Measurements from ENCODE around the gene HLA-G.

Gene HLA-G

DNA sequence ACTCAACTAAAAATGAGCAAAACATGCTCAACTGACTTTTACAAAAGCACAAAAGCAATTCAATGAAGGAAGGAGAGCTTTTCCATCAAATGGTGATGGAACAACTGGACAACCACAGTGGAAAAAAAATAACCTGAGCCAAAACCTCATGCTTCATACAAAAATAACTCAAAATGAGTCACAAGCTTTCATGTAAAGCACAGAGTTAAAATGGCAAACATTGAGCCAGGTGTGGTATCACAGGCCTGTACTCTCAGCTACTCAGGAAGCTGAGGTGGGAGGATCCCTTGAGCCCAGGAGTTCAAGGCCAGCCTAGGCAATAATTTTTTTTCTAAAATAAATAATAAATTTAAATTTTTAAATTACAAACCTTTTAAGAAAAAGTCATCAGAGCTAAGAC lies 18.4 kb upstream of the HLA-G start:
- TF ChIP-seq SIN3A (IDR thresholded peaks at IDR 0.05; ENCODE audit: borderline replicate concordance, insufficient read depth, low read length) (no peak), POLR2AphosphoS5 (IDR thresholded peaks at IDR 0.05; ENCODE audit: low read depth, low read length) (no peak), FOXP2 (optimal IDR thresholded peaks at IDR 0.05; ENCODE audit: borderline replicate concordance, extremely low read depth, extremely low read length, insufficient read depth) (no peak), TAF1 (IDR thresholded peaks at IDR 0.05; ENCODE audit: borderline replicate concordance, insufficient read depth, low read length) (no peak)
- TF ChIP-seq, protein P1, sequence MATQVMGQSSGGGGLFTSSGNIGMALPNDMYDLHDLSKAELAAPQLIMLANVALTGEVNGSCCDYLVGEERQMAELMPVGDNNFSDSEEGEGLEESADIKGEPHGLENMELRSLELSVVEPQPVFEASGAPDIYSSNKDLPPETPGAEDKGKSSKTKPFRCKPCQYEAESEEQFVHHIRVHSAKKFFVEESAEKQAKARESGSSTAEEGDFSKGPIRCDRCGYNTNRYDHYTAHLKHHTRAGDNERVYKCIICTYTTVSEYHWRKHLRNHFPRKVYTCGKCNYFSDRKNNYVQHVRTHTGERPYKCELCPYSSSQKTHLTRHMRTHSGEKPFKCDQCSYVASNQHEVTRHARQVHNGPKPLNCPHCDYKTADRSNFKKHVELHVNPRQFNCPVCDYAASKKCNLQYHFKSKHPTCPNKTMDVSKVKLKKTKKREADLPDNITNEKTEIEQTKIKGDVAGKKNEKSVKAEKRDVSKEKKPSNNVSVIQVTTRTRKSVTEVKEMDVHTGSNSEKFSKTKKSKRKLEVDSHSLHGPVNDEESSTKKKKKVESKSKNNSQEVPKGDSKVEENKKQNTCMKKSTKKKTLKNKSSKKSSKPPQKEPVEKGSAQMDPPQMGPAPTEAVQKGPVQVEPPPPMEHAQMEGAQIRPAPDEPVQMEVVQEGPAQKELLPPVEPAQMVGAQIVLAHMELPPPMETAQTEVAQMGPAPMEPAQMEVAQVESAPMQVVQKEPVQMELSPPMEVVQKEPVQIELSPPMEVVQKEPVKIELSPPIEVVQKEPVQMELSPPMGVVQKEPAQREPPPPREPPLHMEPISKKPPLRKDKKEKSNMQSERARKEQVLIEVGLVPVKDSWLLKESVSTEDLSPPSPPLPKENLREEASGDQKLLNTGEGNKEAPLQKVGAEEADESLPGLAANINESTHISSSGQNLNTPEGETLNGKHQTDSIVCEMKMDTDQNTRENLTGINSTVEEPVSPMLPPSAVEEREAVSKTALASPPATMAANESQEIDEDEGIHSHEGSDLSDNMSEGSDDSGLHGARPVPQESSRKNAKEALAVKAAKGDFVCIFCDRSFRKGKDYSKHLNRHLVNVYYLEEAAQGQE (IDR thresholded peaks at IDR 0.05; ENCODE audit: insufficient read depth in 1 of 2, low read depth in 2 of 2, low read length in 2 of 2) = no peak

DNA sequence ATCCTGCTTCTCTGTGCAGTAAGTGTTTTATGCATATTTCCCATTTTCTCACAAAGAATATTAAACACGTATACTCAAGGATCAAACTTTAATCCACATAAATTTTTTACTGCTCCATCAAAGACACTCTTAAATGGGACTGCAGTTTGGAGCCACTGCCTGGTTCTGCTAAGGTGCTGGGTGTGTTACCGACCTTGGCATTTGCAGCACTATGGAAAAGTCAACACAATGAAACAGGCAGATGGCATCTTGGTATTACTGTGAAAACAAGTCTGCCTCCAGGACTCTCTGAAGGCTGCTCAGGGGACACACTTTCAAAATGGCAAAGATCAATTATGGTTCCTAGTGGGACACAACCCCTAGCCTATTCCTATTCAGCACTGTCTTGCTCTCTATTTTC lies 17.3 kb upstream of the HLA-G start:
- TF ChIP-seq FOXP2 (optimal IDR thresholded peaks at IDR 0.05; ENCODE audit: borderline replicate concordance, extremely low read depth, extremely low read length, insufficient read depth) (no peak), TAF1 (IDR thresholded peaks at IDR 0.05; ENCODE audit: borderline replicate concordance, insufficient read depth, low read length) (no peak)

DNA sequence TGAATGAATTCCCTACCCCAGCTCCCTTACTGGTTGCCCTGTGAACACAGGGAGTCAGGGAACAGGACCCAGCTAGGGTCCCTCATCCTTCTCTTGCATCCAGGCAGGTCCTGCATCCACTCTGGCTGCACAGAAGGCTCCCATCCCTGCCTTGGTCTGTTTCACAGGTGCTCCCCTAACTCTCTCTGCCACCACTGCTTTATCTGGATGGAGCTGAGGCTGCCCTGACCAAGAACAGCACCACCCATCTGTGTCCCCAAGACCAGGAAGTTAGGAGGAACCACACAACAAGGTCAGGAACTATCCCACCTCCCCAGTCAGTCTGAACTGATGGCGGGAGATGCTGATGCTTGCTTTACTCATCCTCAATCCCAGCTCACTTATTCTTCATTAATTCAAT lies 16.2 kb upstream of the HLA-G start:
- TF ChIP-seq FOXP2 (optimal IDR thresholded peaks at IDR 0.05; ENCODE audit: borderline replicate concordance, extremely low read depth, extremely low read length, insufficient read depth) (no peak), SIN3A (IDR thresholded peaks at IDR 0.05; ENCODE audit: borderline replicate concordance, insufficient read depth, low read length) (no peak), TAF1 (IDR thresholded peaks at IDR 0.05; ENCODE audit: borderline replicate concordance, insufficient read depth, low read length) (no peak), POLR2AphosphoS5 (IDR thresholded peaks at IDR 0.05; ENCODE audit: low read depth, low read length) (no peak)
- TF ChIP-seq, protein P1 (IDR thresholded peaks at IDR 0.05; ENCODE audit: insufficient read depth in 1 of 2, low read depth in 2 of 2, low read length in 2 of 2) = no peak

DNA sequence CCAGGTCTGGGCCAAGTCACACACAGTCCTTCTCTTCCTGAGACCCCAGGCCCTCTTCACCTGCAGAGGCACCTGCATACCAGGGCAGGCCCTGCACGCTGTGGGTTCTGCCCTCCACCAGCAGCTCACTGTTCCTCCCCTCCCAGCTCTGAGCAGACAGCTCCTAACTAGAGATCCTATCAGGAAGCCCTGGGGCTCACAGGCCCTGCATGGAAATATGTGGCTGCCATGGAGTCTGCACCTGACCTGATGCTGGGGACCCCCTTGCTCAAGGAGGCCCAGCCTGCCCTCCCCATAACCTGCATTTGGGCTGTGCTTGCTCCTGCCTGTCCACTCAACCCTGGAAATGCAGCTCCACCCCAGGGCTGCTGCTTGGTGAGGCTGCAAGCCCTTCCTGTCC lies 14.6 kb upstream of the HLA-G start:
- no peak for TF ChIP-seq POLR2AphosphoS5 (IDR thresholded peaks at IDR 0.05; ENCODE audit: low read depth, low read length)
- TF ChIP-seq, protein P1 (IDR thresholded peaks at IDR 0.05; ENCODE audit: insufficient read depth in 1 of 2, low read depth in 2 of 2, low read length in 2 of 2) = no peak
- no peak for TF ChIP-seq FOXP2 (optimal IDR thresholded peaks at IDR 0.05; ENCODE audit: borderline replicate concordance, extremely low read depth, extremely low read length, insufficient read depth)
- TF ChIP-seq SIN3A (IDR thresholded peaks at IDR 0.05; ENCODE audit: borderline replicate concordance, insufficient read depth, low read length) = no peak
- TF ChIP-seq TAF1 (IDR thresholded peaks at IDR 0.05; ENCODE audit: borderline replicate concordance, insufficient read depth, low read length) = no peak

DNA sequence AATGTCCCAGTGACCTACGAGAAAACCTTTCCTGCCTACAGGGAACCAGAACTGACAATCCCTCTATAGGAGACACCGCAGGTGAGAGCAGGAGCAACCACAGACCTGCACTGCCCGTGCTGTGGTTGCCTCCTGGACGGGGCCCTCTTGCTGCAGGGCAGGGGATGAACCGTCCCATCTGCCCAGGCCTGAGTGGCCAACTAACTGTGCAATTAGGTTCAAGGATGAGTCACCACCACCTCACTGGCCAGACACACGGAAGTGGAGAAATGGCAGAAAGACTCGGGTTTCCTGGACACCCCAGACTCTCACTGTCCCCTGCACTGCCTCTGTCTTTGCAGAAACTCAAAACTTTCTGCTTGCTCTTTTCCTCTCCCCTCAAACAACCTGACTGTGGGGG lies 13.8 kb upstream of the HLA-G start:
- TF ChIP-seq FOXP2 (optimal IDR thresholded peaks at IDR 0.05; ENCODE audit: borderline replicate concordance, extremely low read depth, extremely low read length, insufficient read depth) (no peak), TAF1 (IDR thresholded peaks at IDR 0.05; ENCODE audit: borderline replicate concordance, insufficient read depth, low read length) (no peak), SIN3A (IDR thresholded peaks at IDR 0.05; ENCODE audit: borderline replicate concordance, insufficient read depth, low read length) (no peak), POLR2AphosphoS5 (IDR thresholded peaks at IDR 0.05; ENCODE audit: low read depth, low read length) (peak; percentile 31; the same call in 1 of the 2 replicates)
- TF ChIP-seq, protein P1 (IDR thresholded peaks at IDR 0.05; ENCODE audit: insufficient read depth in 1 of 2, low read depth in 2 of 2, low read length in 2 of 2) = 0 out of 4 replicates have a peak, but pooled peaks of 1 of the 2 experiments have one; percentile 12

All from PFSK-1 (cell line).